ENCODE measurements around the gene DBN1. TPM values are rescaled to one million over a fixed set of nuclear protein-coding genes. Genes with fewer than 3 reads are reported as not detected.

DBN1 gene
- total and polyA plus RNA-seq, 4 experiments from 2014 or later: 0.49 to 1.2 (median 0.99) TPM; not detected in 1

Other genes starting within 250 kb of the DBN1 start
- 10 to 100 TPM; 19.8 to 20.5 TPM for gene RAB24, start 169.9 kb downstream of the DBN1 start, total RNA-seq
- 10 to 100 TPM; 13.3 to 16.0 TPM for gene RAB24, start 169.9 kb downstream of the DBN1 start, polyA plus RNA-seq
- 10 to 100 TPM; 70.9 to 72.1 TPM for gene PRELID1, start 169.8 kb downstream of the DBN1 start, total RNA-seq
- gene PRELID1, start 169.8 kb downstream of the DBN1 start, polyA plus RNA-seq: 100 to 1,000 TPM; 209 to 229 TPM
- gene MXD3, start 161.7 kb downstream of the DBN1 start, total RNA-seq: 10 to 100 TPM; 17.3 TPM
- 1 to 10 TPM in 1 of 2 donors, under 1 TPM in 1; 0.28 to 1.2 TPM for gene MXD3, start 161.7 kb downstream of the DBN1 start, polyA plus RNA-seq
- gene LMAN2, start 122.0 kb downstream of the DBN1 start, total RNA-seq: 100 to 1,000 TPM; 114 to 123 TPM
- gene LMAN2, start 122.0 kb downstream of the DBN1 start, polyA plus RNA-seq: 100 to 1,000 TPM; 223 to 322 TPM
- gene RGS14, start 115.7 kb downstream of the DBN1 start, total RNA-seq: 100 to 1,000 TPM; 167 to 168 TPM
- 10 to 100 TPM; 62.3 to 96.7 TPM for gene RGS14, start 115.7 kb downstream of the DBN1 start, polyA plus RNA-seq
- under 1 TPM in 1 of 2 experiments, not detected in 1; 0.11 TPM for gene SLC34A1, start 89.2 kb downstream of the DBN1 start, total RNA-seq
- not detected for gene SLC34A1, start 89.2 kb downstream of the DBN1 start, polyA plus RNA-seq
- gene PFN3, start 73.0 kb downstream of the DBN1 start, total RNA-seq: not detected
- gene PFN3, start 73.0 kb downstream of the DBN1 start, polyA plus RNA-seq: not detected
- gene F12, start 64.1 kb downstream of the DBN1 start, total RNA-seq: not detected
- 1 to 10 TPM; 2.0 to 2.4 TPM for gene F12, start 64.1 kb downstream of the DBN1 start, polyA plus RNA-seq
- 100 to 1,000 TPM; 189 to 191 TPM for gene GRK6, start 47.0 kb downstream of the DBN1 start, total RNA-seq
- 100 to 1,000 TPM in 1 of 2 donors, 10 to 100 TPM in 1; 72.4 to 203 TPM for gene GRK6, start 47.0 kb downstream of the DBN1 start, polyA plus RNA-seq
- 1 to 10 TPM; 5.2 to 7.2 TPM for gene PRR7, start 26.8 kb downstream of the DBN1 start, total RNA-seq
- gene PRR7, start 26.8 kb downstream of the DBN1 start, polyA plus RNA-seq: 10 to 100 TPM; 14.3 to 17.8 TPM
- 1 to 10 TPM; 5.8 to 7.3 TPM for gene PDLIM7, start 24.0 kb upstream of the DBN1 start, total RNA-seq
- gene PDLIM7, start 24.0 kb upstream of the DBN1 start, polyA plus RNA-seq: 1 to 10 TPM; 3.3 to 3.5 TPM
- gene DOK3, start 36.2 kb upstream of the DBN1 start, total RNA-seq: 1 to 10 TPM; 3.7 to 3.9 TPM
- gene DOK3, start 36.2 kb upstream of the DBN1 start, polyA plus RNA-seq: under 1 TPM in 1 of 2 donors, not detected in 1; 0.69 TPM
- 10 to 100 TPM; 72.9 to 80.3 TPM for gene DDX41, start 43.3 kb upstream of the DBN1 start, total RNA-seq
- gene DDX41, start 43.3 kb upstream of the DBN1 start, polyA plus RNA-seq: 10 to 100 TPM; 47.6 to 51.2 TPM
- gene FAM193B, start 80.9 kb upstream of the DBN1 start, total RNA-seq: 100 to 1,000 TPM; 233 to 252 TPM
- 1 to 10 TPM; 1.9 to 7.0 TPM for gene FAM193B, start 80.9 kb upstream of the DBN1 start, polyA plus RNA-seq
- 10 to 100 TPM; 93.7 to 95.8 TPM for gene TMED9, start 118.6 kb upstream of the DBN1 start, total RNA-seq
- gene TMED9, start 118.6 kb upstream of the DBN1 start, polyA plus RNA-seq: 100 to 1,000 TPM; 123 to 133 TPM
- gene B4GALT7, start 126.5 kb upstream of the DBN1 start, total RNA-seq: 10 to 100 TPM; 45.3 to 47.9 TPM
- gene B4GALT7, start 126.5 kb upstream of the DBN1 start, polyA plus RNA-seq: 10 to 100 TPM; 23.3 to 23.6 TPM